Ascending aorta (tissue), 2 donors: ENCODE data around the gene RP9. TPM values are rescaled to one million over a fixed set of nuclear protein-coding genes. Genes with fewer than 3 reads are reported as not detected.

ENCODE experiments used
- DNase-seq, 2 donors: peaks; one replicate each; pipeline ENCODE4 v3.0.0-alpha.2; 2019; ENCODE audit warnings: low spot score in 2 of 2
- H3K27ac ChIP-seq, 2 donors: fragments of 200-600 bp; sonication (generic); one replicate each; pipeline ENCODE4 v1.5.1; 2016 to 2017; ENCODE audit warnings: mild to moderate bottlenecking in 1 of 2
- H3K27me3 ChIP-seq: fragments of 200-600 bp; sonication (generic); one replicate; pipeline ENCODE4 v1.5.1; 2017
- H3K36me3 ChIP-seq, 2 donors: fragments of 200-600 bp; sonication (generic); one replicate each; pipeline ENCODE4 v1.5.1; 2016
- H3K4me1 ChIP-seq, 2 donors: fragments of 200-600 bp; sonication (generic); one replicate each; pipeline ENCODE4 v1.5.1; 2016 to 2017; ENCODE audit warnings: mild to moderate bottlenecking in 1 of 2
- H3K4me3 ChIP-seq, 2 donors: fragments of 200-600 bp; sonication (generic); one replicate each; pipeline ENCODE4 v1.5.1; 2016 to 2017; ENCODE audit warnings: mild to moderate bottlenecking in 1 of 2
- H3K9me3 ChIP-seq, 2 donors: fragments of 200-600 bp; sonication (generic); one replicate each; pipeline ENCODE4 v1.5.1; 2016
- intact Hi-C: fragments of 100-400 bp; cut with DNase I; formaldehyde crosslinking; loops from one replicate; pipeline ENCODE4 v1.15.1; 2023
- total RNA-seq: library from RNA; depleted of rRNA; stranded (reverse); fragments of >200 nt; gene quantifications from one replicate; pipeline ENCODE4 v1.1.0, GENCODE V29; 2016
- TF ChIP-seq, protein P1 (sequence below), 3 experiments: fragments of 200-600 bp in 2 of 3; fragments of 450-650 bp in 1 of 3; sonication (generic) in 2 of 3; IDR thresholded peaks; one replicate each; pipeline ENCODE4 v1.5.1; 2016 to 2019; ENCODE audit warnings: antibody characterized with exemption in 3 of 3, mild to moderate bottlenecking in 1 of 3, moderate library complexity in 1 of 3

Gene RP9
- total RNA-seq, 1 donor from 2014 or later, result 2.8 TPM

- Histone ChIP-seq H3K36me3 (no peaks in the 10 kb centered on the region), H3K4me1 (no peaks in the 10 kb centered on the region), H3K4me3 (no peak overlapping the region), H3K9me3 (no peaks in the 10 kb centered on the region), H3K27ac (no peak overlapping the region), H3K27me3 (no peaks in the 10 kb centered on the region)
- intact Hi-C loops, result no loop called here
- TF ChIP-seq, protein P1, sequence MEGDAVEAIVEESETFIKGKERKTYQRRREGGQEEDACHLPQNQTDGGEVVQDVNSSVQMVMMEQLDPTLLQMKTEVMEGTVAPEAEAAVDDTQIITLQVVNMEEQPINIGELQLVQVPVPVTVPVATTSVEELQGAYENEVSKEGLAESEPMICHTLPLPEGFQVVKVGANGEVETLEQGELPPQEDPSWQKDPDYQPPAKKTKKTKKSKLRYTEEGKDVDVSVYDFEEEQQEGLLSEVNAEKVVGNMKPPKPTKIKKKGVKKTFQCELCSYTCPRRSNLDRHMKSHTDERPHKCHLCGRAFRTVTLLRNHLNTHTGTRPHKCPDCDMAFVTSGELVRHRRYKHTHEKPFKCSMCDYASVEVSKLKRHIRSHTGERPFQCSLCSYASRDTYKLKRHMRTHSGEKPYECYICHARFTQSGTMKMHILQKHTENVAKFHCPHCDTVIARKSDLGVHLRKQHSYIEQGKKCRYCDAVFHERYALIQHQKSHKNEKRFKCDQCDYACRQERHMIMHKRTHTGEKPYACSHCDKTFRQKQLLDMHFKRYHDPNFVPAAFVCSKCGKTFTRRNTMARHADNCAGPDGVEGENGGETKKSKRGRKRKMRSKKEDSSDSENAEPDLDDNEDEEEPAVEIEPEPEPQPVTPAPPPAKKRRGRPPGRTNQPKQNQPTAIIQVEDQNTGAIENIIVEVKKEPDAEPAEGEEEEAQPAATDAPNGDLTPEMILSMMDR (IDR thresholded peaks at IDR 0.05), result no peak
- no peak for DNase-seq
Measured at GRCh38 chr7:33072471-33072870, 36.7 kb downstream of the RP9 start.

GRCh38 chr7:33070831-33071230, 38.4 kb downstream of the RP9 start:
- TF ChIP-seq, protein P1 (IDR thresholded peaks at IDR 0.05), result no peak
- intact Hi-C loops, result no loop called here

GRCh38 chr7:33070277-33070676, 38.9 kb downstream of the RP9 start:
- no peak for DNase-seq
- no peaks in the 10 kb centered on the region for H3K36me3 ChIP-seq
- H3K27me3 ChIP-seq, result no peaks in the 10 kb centered on the region
- TF ChIP-seq, protein P1 (IDR thresholded peaks at IDR 0.05), result no peak
- no peak overlapping the region for H3K27ac ChIP-seq
- peaks cover 0 to 13% of the 10 kb centered on the region in 2 donors for H3K9me3 ChIP-seq
- intact Hi-C loops, result no loop called here
- H3K4me3 ChIP-seq, result no peak overlapping the region
- H3K4me1 ChIP-seq, result no peaks in the 10 kb centered on the region

More at GRCh38 chr7:33070831-33071230, 38.4 kb downstream of the RP9 start:
- H3K36me3 ChIP-seq, result no peaks in the 10 kb centered on the region
- H3K27ac ChIP-seq, result no peak overlapping the region
- H3K4me1 ChIP-seq, result no peaks in the 10 kb centered on the region
- DNase-seq, result no peak
- H3K4me3 ChIP-seq, result no peak overlapping the region
- peaks cover 0 to 13% of the 10 kb centered on the region in 2 donors for H3K9me3 ChIP-seq
- no peaks in the 10 kb centered on the region for H3K27me3 ChIP-seq

GRCh38 chr7:33067921-33068320, 41.3 kb downstream of the RP9 start:
- TF ChIP-seq, protein P1 (IDR thresholded peaks at IDR 0.05), result no peak
- Histone ChIP-seq H3K4me3 (no peak overlapping the region), H3K4me1 (no peaks in the 10 kb centered on the region), H3K9me3 (peaks cover 0 to 13% of the 10 kb centered on the region in 2 donors), H3K36me3 (no peaks in the 10 kb centered on the region), H3K27ac (no peak overlapping the region), H3K27me3 (no peaks in the 10 kb centered on the region)
- intact Hi-C loops, result no loop called here
- no peak for DNase-seq

DNA sequence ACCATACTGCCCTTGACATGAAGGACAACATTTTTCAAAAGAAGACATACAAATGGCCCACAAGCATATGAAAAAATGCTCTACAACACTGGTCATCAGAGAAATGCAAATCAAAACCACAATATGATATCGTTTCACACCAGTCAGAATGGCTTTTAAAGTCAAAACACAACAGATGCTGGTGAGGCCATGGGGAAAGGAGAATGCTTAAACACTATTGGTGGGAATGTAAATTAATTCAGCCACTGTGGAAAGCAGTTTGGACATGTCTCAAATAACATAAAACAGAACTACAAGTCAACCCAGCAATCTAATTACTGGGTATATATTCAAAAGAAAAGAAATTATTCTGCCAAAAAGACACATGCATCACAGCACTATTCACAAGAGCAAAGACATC, 42.4 kb downstream of the RP9 start:
- DNase-seq, result no peak
- intact Hi-C loops, result no loop called here
- Histone ChIP-seq H3K9me3 (peaks cover 0 to 13% of the 10 kb centered on the region in 2 donors), H3K4me1 (no peaks in the 10 kb centered on the region), H3K27ac (no peak overlapping the region), H3K27me3 (no peaks in the 10 kb centered on the region), H3K36me3 (no peaks in the 10 kb centered on the region), H3K4me3 (no peak overlapping the region)
- TF ChIP-seq, protein P1 (IDR thresholded peaks at IDR 0.05), result no peak

DNA sequence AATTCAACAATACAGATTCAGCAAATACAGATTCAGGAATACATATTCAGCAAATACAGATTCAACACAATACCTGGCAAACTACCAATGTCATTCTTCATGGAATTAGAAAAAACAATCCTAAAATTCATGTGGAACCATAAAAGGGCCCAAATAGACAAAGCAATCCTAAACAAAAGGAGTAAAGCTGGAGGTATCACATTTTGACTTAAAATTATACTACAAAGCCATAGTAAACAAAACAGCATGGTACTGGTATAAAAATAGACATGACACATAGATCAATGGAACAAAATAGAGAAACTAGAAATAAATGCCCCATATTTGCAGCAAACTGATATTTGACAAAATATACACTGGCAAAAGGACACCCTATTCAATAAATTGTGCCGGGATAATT, 43.2 kb downstream of the RP9 start:
- Histone ChIP-seq H3K36me3 (no peaks in the 10 kb centered on the region), H3K27me3 (no peaks in the 10 kb centered on the region), H3K9me3 (peaks cover 0 to 13% of the 10 kb centered on the region in 2 donors), H3K4me1 (peaks cover 3 to 5% of the 10 kb centered on the region in 2 donors), H3K4me3 (no peak overlapping the region), H3K27ac (no peak overlapping the region)
- TF ChIP-seq, protein P1 (IDR thresholded peaks at IDR 0.05), result no peak
- intact Hi-C loops, result no loop called here
- DNase-seq, result no peak
